Activated CD4-positive, alpha-beta T cell treated with anti-CD3 and anti-CD28 coated beads, Interleukin-2, amount 50 U/mL, for 4 hours (primary cell): Measurements from ENCODE around the gene CCDC40.
"Not testable (repeated sequence)": the region's sequence is repeated elsewhere in the genome, so short reads cannot be mapped to it uniquely, and the experiment has no call there.

Experiments used
- DNase-seq, 2 experiments: peaks; one replicate each; pipeline ENCODE4 v3.0.0-alpha.2; 2020

CCDC40 gene

DNA sequence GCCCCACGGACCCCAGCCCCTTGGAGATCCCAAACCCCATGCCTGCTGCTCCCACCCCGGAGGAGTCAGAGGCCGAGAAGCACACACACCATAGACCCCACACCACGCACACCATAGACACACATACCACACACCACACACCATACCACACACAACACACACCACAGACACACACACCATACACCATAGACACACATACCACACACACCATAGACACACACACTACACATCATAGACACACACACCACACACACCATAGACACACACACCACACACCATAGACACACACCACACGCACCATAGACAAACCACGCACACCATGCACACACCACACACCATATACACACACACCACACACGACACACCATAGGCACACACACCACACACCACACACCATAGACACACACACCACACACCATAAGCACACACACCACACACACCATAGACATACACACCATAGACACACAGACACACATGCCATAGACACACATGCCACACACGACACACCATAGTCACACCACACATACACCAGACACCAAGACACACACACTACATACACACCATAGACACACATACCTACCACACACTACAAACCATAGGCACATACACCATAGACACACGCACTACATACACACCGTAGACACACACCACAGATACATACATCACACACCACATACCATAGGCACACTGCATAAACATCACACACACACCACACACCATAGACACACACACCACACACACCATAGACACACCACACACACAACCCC, 12.1 kb upstream of the CCDC40 start:
- DNase-seq, result no peak

- DNase-seq, result no peak
Observed at GRCh38 chr17:80025140-80025539, 11.3 kb upstream of the CCDC40 start.

GRCh38 chr17:80025796-80026195, 10.6 kb upstream of the CCDC40 start:
- no peak for DNase-seq

- DNase-seq, result no peak
Observed at GRCh38 chr17:80026359-80027042, 9.9 kb upstream of the CCDC40 start.

DNA sequence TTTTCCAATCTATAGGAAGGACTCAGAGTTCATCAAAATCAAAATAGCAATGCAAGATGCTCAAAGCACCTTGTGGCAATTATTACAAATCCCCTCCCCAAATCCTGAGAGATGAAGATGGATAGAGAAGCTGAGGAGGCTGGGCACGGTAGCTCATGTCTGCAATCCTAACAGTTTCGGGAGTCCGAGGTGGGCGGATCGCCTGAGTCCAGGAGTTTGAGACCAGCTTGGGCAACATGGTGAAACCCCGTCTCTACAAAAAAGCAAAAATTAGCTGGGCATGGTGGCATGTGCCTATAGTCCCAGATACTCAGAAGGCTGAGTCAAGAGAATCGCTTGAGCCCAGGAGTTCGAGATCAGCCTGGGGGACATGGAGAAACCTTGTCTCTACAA, 9.4 kb upstream of the CCDC40 start:
- no peak for DNase-seq

GRCh38 chr17:80028030-80028429, 8.4 kb upstream of the CCDC40 start:
- DNase-seq, result no peak

- DNase-seq, result no peak
Observed at GRCh38 chr17:80029258-80029974, 7.0 kb upstream of the CCDC40 start.

DNA sequence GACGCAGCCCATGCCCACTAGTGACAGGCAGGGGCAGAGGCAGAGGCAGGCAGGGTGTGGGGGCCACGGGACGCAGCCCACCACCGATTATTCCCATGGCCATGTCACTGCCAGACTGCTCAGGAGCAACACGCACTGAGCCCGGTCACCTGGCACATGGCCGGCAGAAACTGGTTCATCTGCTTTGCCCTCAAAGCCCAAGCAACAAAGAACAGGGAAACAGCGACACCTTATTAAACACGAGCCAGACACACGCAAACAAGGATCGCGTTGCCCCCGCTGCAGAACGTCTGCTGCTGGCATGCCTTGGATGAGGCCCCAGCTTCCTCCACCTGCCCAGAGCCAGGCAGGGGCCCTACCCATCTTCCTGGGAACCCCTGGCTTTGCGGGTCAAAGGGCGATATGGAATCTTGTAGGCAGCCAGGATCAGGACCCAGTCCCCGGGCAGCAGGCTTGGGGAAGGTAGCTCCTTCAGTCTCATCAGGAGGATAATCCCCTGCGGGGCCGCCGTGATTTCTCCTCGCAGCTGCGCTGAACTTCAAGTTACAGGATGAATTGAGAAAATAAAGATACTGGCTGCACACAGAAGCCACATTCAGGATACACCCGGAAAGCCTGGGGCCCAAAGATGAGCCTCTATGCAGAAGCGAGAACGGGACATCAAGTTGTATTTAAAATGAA, 5.6 kb upstream of the CCDC40 start:
- DNase-seq, result no peak

GRCh38 chr17:80031691-80032430, 4.6 kb upstream of the CCDC40 start:
- no peak for DNase-seq

- no peak for DNase-seq
Observed at GRCh38 chr17:80032614-80033171, 3.7 kb upstream of the CCDC40 start.

- no peak for DNase-seq
Observed at GRCh38 chr17:80033840-80034239, 2.6 kb upstream of the CCDC40 start.

DNA sequence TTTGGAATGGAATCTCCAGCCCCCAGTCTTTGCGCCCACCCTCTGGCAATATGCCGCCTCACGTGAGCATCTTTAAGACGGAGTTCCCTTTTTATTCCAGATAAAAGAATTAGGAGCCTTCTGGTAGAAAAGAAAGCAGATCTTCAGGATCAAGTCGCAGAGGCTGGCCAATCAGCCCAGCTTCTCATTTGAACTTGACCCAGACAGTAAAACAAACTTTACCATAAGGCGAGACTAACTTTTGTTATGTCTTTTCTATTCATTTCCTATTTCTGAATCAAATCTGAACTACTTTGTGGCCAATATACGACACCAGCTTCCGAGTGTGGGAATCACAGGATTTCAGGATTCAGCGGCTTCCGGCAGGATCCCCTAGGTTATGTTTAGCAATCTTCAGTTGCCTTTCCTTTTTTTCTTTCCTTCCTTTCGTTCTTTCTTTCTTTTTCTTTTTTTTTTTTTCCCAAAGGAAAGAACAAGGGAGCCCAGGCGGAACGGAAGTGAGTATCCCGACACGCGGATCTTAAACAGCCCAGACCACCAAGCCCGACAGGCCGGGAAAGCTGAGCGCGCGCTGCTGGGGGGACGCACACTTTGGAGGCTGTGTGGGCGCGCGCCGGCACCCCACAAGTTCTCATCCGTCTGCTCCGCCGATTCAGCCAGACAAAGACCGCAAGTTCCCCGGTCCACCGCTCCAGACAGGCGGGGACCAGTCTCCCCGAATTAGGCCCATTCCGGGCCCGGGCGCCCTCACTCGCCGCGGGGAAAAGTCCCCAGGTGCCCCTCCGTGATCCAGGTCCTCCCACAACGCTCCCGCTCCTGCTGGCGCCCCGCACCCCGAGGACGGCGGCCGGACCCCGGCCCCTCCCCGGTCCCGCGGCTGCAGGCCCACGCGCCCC, 1.4 kb upstream of the CCDC40 start:
- peak; percentile 14 to 35 for DNase-seq

- no peak for DNase-seq
Observed at GRCh38 chr17:80035687-80035936, 830 bp upstream of the CCDC40 start, which contains the start of gene TBC1D16. TBC1D16 (minus strand) TSS chr17:80035872; CDS start chr17:80013547, 22,325 bp downstream.

DNA sequence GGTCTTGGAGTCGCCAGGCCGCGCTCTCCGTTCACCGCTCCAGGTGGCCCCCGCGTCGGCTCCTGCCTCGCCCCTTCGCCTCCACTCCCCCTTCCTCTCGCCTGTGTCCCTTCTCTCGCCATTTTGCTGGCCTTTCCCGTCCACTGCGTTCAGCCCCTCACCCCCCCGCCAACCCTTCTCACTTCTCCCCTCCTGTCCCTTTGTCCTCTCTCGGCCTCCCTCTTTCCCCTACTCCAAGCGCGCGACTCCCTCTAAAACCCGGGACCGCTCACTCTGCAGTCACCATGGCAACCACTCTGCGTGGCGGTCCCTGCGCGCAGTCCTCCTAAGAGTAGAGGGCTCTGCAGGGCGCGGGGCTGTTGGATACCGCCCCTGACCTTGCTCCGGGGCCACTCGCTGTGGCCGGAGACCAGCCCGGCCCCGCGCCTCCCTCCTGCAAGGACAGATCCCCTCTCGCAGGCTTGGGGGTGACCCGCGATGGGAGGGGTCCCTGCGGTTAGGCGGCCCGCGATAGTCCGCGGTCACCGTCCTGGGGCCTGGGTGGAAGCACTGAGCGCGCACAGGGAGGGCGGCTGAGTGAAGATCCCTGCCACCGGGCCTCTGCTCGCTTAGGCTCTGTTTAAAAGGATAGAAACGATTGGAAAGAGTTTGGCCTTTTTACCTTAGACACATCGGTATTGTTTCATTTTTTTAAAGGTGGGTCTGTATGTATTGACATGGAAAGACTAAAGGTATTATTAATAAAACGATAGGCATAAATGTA, 454 bp downstream of the CCDC40 start:
- DNase-seq, result peak; percentile 5 to 11

DNA sequence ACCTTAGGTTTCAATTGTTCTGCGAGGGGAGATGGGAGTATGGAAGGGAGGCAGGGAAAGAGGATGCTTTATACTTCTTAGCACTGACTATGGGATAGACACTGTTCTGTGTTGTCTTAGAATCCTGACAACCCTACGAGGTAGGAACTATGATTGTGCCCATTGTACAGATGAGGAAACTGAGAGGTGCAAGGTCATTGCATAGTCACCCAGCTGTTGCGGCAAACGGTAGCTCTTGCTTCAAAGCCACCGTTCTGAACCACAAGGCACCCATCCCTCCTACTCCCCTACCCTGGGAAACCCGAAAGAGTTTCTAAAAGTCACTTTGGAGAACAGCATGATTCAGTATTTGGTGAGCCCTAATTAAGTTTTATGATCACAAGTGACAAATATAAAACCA, 7.5 kb downstream of the CCDC40 start:
- DNase-seq, result no peak

- no peak for DNase-seq
Observed at GRCh38 chr17:80045703-80046102, 9.3 kb downstream of the CCDC40 start.

DNA sequence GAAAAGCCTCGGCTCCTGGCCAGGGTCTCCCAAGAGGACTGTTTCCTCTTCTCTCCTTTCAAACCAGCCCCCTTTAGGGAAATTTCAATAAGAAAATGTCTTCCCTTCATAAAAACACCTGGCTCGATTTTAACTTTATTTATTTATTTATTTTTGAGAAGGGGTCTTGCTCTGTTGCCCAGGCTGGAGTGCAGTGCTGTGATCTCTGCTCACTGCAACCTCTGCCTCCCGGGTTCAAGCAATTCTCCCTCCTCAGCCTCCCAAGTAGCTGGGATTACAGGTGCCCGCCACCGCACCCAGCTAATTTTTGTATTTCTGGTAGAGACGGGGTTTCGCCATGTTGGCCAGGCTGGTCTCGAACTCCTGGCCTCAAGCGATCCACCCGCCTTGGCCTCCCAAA, 10.3 kb downstream of the CCDC40 start:
- DNase-seq, result not testable (repeated sequence)

DNA sequence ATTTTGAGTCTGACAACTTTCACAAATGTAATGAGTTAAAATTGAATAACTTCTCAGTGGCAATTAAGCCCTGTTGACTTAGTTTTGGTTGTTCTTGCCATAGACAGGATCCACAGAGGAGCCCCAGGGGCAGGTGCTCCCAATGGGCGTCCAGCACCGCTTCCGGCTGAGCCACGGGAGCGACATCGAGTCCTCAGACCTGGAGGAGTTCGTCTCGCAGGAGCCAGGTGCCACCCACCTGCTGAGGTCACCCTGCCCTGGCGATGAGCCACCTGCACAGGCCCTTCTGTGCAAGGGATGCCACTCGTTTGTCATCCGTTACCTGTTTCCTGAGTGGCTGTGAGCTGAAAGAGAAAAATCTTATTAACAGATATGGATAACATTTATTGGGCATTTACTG, 10.7 kb downstream of the CCDC40 start:
- DNase-seq, result no peak

DNA sequence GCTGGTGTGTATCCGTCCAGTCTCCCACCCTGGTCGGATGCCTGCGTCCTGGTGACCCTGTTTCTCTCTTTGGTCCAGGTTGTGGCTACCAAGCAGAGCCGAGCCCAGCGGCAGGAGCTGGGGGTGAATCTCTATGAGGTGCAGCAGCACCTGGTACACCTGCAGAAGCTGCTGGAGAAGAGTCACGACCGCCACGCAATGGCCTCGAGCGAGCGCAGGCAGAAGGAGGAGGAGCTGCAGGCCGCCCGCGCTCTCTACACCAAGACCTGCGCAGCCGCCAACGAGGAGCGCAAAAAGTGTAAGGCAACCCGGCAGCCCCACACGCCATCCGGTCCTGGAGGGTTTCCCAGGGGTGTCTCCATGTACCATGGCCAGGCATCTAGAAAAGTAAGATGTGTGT, 13.5 kb downstream of the CCDC40 start:
- no peak for DNase-seq

DNA sequence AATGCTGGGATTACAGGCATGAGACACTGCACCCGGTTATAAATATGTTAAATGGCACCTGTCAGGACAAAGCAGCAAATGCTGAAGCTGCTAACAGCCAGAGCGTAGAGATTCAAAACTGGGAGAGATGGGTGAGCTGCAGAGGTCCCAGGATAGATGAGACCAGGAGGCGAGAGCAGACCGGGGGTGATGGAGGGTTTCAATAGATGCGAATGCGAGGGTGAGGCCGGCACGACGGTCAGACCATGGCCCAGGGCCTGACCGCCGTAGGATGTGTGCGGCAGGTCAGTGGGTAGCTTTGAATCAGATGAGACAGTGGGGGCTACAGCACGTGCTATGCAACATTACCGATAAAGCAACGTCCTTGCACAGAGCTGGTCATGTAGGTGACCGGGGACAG, 14.3 kb downstream of the CCDC40 start:
- no peak for DNase-seq

GRCh38 chr17:80051681-80052080, 15.2 kb downstream of the CCDC40 start:
- DNase-seq, result no peak
